ENCODE measurements around the gene TNRC6C.
A peak's percentile ranks its signal among the peaks of the same experiment; 100 is the strongest.

TNRC6C gene

DNA sequence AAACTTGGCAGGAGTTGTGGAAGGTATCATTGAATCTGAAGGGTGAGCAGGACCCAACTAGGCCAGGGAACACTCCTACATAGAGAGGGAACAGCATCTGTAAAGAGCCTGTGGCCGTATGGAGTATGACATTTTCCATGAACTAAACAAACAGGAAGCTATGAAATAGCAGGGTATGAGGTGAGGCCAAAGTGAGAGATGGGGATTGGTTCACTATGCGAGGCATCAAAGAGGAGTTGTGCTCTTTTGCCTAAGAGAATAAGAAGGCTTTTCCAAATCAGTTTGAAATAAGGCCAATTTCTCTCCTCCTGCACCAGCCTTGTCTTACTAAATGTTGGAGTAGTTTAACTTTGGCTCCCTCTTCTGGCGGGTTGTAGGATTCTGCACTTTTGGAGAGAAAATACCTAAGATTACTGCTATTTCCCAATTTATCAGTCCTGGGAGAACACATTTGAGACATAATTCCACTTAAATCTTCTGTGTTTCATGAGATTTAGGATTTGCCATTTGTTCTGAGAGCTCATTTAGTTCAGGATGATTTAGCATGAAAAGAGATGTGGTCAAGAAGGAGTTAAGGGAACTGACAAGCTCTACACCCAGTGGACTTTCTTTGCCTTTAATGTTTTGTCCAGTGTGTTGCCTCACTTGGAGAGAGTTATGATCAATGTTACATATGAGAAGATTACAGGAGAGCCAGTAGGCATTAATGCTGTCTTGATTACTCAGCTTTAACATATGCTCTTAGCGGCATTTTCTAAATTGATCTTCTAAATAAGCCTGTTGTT is 55.4 kb downstream of the TNRC6C start:
- peak; percentile 70 for DNase-seq (ENCODE audit: low read depth)

DNA sequence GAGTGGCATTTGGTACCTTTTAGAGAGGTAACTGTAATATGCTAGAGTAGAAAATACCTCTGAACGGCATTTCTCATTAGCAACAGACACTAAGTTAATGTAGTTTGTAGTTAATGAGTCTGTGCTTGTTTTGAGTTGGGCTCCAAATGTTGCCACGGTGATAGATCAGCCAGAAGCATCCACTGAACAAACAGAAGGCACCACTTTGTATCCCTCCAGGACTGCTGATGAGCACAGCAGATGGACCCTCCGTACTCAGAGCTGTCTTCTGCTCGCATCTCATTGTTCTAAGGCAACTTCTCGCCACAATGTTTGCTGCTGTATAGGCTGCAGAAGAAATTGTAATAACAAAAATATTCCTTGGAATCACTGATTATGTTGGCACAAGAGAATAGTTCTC is 56.1 kb downstream of the TNRC6C start:
- DNase-seq (ENCODE audit: low read depth): no peak

DNA sequence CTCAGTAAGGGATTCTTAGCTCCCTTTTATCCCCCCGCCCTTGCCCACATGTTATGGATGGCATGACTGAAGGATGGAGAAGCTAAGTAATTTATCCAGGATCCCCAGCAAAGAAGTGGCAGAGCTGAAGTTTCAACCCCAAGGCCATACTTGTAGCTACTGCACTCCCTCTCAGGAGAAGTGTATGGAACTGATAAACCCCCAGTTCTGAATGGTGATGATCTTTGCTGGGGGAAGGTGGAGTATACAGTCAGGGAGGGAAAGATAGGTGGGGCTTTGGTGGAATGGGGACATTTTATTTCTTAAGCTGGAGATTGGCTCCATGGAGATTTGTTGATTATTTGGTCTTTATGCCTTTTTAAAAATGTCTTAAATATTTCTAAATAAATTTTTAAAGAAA is 58.3 kb downstream of the TNRC6C start:
- no peak for DNase-seq (ENCODE audit: low read depth)

DNA sequence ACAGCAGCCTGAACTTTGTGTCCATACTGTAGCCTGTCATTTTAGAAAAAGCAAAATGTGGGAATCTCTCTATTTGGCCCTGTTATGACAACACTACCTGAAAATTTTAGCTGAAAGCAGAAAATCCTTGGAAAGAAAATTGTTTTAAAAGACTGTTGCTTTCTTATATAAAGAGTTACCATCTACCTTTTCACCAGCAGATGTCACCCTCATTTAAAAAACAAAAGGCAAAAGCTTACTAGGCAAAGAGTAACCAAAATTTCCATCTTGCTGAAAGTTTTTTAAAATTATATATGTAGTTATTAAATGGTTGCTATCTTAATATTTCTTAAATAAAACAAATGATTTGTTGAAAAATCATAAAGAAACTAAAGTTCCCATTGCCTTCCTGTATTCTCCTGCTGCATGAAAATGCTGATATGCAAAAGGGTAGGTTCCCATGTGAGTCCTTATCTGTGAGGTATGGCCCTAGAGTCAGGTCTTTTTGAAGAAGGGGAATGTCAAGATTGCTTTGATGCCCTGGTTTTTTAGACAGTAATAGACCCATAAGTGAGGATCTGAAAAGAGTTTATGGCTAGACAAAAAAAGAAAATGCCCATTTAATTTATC is 61.0 kb downstream of the TNRC6C start:
- peak; percentile 47 for DNase-seq (ENCODE audit: low read depth)

DNA sequence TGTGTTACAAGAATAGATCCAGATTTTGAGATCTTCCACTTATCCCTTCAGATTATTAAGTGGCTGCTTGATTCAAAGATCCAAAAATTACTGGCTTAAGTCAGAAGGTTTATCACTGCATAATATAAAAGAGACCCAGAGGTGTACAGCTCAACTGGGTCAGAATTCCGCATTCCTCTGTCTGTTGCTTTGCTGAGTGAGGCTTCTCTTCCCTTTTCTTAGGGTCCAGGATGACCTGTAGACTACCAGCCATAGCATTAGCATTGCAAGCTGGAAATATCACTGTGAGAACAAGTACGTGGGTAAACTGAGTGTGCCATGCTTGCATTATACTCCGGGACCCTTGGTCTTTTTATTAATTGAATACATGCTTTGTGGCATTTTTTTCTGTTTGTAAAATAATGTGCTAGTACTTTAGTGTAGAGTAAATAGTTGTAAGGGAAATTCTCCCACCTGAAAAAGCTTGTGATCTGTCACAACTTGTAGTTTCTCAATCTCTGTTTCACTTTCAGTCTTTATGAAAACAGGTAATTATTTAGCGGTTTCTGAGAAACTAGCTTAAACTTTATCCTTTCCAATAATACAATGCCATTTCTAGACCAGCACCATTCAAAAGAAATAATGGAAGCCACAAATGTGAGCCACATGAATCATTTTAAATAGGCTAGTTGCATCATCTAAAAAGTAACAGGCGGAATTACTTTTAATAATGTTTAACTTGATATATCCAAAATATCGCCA is 61.6 kb downstream of the TNRC6C start:
- no peak for DNase-seq (ENCODE audit: low read depth)

DNA sequence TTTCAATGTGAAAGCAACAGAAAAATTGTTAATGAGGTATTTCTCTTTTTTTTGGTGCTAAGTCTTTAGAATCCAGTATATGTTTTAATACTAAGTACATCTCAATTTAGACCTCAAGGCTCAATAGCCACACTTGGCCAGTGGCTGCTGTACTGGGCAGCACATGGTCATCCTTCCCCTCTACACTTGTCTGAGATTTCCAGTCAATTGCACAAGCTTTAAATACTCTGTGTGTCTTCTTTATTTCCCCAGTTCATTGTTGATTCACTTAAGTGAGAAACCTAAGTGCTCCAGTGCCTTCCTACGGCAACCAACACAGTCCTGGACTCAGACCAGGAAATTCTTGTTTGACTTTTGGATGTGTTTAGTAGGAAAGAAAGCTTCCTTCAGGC is 62.2 kb downstream of the TNRC6C start:
- no peak for DNase-seq (ENCODE audit: low read depth)

- no peak for DNase-seq (ENCODE audit: low read depth)
Measured at GRCh38 chr17:78022425-78022824, 63.9 kb downstream of the TNRC6C start.

DNA sequence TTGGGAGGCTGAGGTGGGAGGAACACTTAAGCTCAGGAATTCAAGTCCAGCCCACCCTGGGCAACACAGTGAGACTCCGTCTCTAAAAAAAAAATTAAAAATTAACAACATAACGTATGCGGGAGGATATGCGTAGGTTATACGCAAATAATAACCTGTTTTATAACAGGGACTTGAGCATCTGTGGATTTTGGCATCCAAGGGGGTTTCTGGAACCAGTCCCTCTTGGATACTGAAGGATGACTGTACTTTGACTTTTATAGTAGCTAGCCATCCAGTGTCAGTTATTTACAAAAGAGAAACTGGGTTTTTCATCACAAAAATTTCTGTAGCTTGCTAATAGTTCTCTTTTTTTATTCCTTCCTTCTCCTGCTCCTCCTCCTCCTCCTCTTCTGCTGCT is 64.5 kb downstream of the TNRC6C start:
- DNase-seq (ENCODE audit: low read depth): no peak

- DNase-seq (ENCODE audit: low read depth): peak; percentile 58
Measured at GRCh38 chr17:78026381-78026780, 67.9 kb downstream of the TNRC6C start.

DNA sequence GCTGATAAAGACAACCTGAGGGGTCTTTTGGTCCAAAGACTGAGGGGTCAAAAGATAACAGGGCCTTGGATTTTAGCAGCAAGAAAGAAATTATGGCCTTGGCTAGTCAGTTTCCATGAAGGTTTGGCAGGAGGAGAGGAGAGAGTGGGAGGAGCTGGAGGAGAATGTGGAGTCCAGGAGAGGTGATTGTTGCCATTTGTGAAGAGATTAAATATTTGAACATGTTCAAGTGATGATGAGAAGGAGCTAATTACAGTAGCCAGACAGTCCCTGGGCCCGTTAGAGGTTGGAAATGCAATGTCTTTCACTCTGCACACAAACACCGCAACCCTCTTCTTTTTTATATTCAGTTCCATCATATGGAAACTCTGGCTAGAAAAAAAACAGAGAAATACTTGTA is 68.6 kb downstream of the TNRC6C start:
- DNase-seq (ENCODE audit: low read depth): no peak

DNA sequence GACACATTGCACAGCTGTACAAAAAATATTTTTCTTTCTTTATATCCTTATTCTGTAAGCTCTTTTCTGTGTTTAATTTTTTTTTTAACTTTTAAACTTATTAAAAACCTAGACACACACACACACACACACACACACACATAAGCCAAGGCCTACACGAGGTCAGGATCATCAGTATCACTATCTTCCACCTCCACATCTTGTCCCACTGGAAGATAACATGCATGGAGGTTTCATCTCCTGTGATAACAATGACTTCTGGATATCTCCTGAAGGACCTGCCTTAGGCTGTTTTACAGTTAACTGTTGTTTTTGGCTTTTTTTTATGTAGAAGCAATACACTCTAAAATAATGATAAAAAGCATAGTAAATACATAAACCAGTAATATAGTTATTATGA is 71.2 kb downstream of the TNRC6C start:
- DNase-seq (ENCODE audit: low read depth): no peak

DNA sequence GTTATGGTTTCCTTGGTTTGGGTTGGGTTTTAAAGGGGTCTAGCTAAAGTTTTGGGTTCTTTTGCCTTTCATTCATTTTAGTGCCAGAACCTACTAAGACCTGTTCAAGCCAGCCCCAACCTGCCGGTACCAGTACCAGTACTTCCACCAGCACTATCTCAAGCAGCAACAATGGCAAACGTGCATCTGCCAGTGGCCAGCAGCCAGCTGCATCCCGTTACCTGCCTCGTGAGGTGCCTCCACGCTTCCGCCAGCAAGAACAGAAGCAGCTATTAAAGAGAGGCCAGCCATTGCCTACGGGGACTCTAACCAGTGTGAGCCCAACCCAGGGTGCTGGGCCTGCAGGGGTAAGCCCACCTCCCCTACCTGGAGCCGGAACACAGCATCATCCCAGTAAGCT is 72.9 kb downstream of the TNRC6C start:
- DNase-seq (ENCODE audit: low read depth): no peak

DNA sequence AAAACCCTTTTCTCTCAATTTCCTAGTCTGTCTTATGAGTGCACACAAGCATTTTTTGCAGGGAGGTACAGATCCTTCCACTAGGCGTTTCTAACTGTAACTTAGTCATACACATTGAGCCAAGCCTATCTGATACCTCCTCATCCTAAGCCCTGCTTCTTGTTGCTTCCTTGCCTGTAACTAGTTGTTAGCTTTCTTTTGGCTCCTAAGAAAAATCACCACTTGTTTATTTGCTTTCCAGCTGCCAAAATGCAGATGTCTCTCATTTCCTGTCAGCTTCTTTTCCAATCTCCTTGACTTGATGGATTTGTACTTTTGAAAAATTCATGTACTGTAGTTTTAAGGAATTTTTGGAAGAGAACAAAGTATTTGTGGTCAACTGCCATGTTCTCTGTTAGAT is 73.7 kb downstream of the TNRC6C start:
- peak; percentile 10 for DNase-seq (ENCODE audit: low read depth)

DNA sequence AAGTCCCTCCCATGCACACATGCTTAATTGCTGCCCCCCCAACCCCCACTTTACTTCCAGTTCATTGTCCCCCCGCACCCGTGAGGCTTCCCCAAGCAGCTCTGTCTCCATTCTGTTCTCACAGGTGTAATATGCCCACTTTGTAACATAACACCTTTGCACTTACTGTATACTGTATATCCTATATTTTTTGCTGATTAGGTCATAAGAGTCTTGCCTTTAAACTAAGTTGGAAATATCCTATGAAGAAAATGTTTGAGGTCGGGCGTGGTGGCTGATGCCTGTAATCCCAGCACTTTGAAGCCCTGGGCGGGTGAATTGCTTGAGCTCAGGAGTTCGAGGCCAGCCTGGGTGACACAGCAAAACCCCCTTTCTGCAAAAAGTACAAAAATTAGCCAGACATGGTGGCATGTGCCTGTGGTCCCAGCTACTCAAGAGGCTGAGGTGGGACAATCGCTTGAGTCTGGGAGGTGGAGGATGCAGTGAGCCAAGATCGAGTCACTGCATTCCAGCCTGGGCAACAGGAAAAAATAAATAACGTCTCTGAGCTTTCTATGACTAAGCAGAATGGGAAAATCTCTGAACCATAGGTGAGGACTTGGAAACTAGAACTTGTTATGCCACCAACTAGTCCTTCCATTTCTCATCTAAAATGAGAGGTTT is 76.1 kb downstream of the TNRC6C start:
- DNase-seq (ENCODE audit: low read depth): peak; percentile 38

DNA sequence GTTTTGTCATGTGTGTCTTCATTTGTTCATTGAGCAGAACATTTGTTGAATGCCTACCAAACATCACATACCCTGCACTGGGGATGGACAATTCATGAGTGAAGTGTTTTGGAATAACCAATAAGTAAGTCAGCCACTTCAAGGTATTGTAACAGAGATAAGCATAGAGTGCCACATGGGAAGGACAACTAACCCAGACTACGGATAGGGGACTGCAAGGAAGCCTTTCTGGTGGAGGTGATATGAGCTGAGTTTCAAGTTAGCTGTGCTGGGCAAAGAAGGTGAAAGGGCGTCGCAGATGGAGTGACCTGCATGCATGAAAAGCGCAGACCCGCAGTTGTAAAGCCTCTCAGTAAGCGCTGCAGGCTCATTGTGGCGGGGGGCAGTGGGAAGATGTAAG is 78.8 kb downstream of the TNRC6C start:
- no peak for DNase-seq (ENCODE audit: low read depth)

- peak; percentile 12 for DNase-seq (ENCODE audit: low read depth)
Measured at GRCh38 chr17:78038748-78039288, 80.3 kb downstream of the TNRC6C start.

DNA sequence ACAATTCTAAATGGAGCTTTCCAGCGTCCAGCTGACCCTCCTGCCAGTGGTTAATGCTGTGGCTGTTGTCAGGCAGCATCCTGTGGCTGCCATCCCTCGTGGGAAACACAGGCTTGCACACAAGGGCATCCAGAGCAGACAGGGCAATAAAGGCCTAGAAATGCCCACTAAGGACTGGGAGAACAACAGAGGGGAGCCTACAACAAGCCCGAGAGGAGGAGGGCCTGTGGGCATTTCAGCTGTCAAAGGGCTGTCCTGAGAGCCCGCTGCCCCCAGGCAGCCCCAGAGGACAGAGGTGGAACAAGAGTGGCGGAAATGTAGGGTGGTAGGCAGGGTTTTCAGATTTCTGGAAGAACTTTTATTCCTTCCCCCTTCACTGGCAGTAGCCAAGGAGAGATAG is 81.1 kb downstream of the TNRC6C start:
- no peak for DNase-seq (ENCODE audit: low read depth)

DNA sequence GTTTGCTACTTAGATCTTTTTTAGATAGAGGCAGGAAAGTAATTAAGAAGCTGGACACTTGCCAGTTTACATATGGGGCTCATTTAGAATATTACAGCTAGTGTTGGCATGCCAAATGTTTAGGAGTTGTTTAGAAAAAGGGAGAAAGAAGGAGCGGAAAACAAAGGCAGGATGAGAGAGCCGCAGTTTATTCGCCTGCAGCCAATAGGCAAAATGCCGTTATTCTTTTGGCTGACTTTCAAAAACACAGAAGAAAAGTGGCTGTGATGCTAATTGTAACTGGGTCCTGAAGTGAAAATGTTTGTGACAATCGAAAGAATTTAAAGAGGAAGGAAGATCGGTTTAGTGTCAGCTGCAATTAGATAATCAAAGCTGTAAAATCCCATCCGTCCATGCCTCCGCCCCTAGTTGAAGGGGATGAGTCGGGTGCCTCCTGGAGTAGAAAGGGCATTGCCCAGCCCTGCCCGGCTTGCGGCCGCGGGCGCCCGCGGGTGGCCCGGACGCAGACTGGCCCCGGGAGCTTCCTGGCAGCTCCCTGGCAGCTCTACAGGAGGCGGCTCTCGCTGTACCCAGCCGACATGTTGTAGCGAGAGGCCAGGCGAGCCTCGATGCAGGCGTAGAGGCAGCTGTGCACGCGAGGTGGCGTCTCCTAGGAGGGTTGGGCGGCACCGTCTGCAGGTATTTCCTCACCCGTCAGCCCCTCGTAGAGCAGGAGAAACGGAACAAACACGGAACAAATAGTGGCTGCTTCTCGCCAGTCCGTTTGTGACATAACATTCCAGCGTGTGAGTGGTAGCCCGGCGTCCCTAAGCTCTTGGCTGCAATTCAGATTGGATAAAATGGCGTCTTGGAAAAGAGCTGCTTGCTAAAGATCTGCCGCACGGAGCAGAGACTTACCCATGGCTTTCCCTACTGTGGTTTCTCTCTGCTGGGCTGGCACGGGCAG is 82.2 kb downstream of the TNRC6C start:
- DNase-seq (ENCODE audit: low read depth): peak; percentile 53

- peak; percentile 64 for DNase-seq (ENCODE audit: low read depth)
Measured at GRCh38 chr17:78041386-78042179, 83.1 kb downstream of the TNRC6C start.

DNA sequence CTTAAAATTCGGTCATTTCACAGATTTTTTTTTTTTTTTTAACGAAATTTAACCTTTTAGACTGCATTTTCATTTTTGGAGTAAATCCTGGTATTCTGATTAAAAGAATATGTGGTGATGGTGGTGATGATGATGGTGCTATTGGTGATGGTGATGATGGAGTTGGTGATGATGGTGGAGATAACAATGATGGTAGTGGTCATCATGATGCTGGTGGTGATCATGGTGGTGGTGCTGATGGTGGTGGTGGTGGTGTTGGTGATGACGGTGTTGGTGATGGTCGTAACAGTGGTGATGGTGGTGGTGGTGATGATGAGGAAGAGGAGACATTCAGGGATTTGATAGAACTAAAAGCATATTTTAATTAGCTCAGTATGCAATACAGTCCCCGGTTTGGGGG is 84.0 kb downstream of the TNRC6C start:
- no peak for DNase-seq (ENCODE audit: low read depth)
